Spleen (tissue), 11 donors: Measurements from ENCODE around the gene AK9. TPM values are rescaled to one million over a fixed set of nuclear protein-coding genes. Genes with fewer than 3 reads are reported as not detected.

Source experiments
- DNase-seq: peaks from one replicate; pipeline ENCODE4 v3.0.0-alpha.2; 2020
- H3K27ac ChIP-seq, 8 donors: fragments of 200-600 bp; sonication (generic) in 7 of 8; 1 replicate in 4 of 8; 2 replicates in 4 of 8; pipeline versions ENCODE4 v1.5.0 to v1.8.0; 2016 to 2021; ENCODE audit warnings: inconsistent platforms in 4 of 8, mild to moderate bottlenecking in 4 of 8, moderate library complexity in 1 of 8
- H3K27me3 ChIP-seq, 7 donors: fragments of 200-600 bp; sonication (generic) in 6 of 7; replicated peaks in 1 of 7; 1 replicate in 4 of 7; 2 replicates in 3 of 7; pipeline versions ENCODE4 v1.5.0 to v1.8.0; 2016 to 2021; ENCODE audit warnings: inconsistent platforms in 3 of 7, mild to moderate bottlenecking in 1 of 7
- H3K36me3 ChIP-seq, 6 donors: fragments of 200-600 bp; sonication (generic) in 5 of 6; 1 replicate in 4 of 6; 2 replicates in 2 of 6; pipeline versions ENCODE4 v1.5.0 to v1.8.0; 2016 to 2021; ENCODE audit warnings: inconsistent platforms in 2 of 6
- H3K4me1 ChIP-seq, 6 donors: fragments of 200-600 bp; sonication (generic) in 5 of 6; 1 replicate in 3 of 6; 2 replicates in 3 of 6; pipeline versions ENCODE4 v1.5.0 to v1.8.0; 2016 to 2021; ENCODE audit warnings: inconsistent platforms in 3 of 6
- H3K4me3 ChIP-seq, 8 donors: fragments of 200-600 bp; sonication (generic) in 7 of 8; 1 replicate in 4 of 8; 2 replicates in 4 of 8; pipeline versions ENCODE4 v1.5.0 to v1.8.0; 2016 to 2021; ENCODE audit warnings: inconsistent platforms in 4 of 8, mild to moderate bottlenecking in 4 of 8, moderate library complexity in 2 of 8
- H3K9me3 ChIP-seq, 8 donors: fragments of 200-600 bp; sonication (generic) in 7 of 8; 1 replicate in 4 of 8; 2 replicates in 4 of 8; pipeline versions ENCODE4 v1.5.0 to v1.8.0; 2016 to 2021; ENCODE audit warnings: inconsistent platforms in 4 of 8
- POLR2A ChIP-seq, 3 donors: fragments of 450-650 bp; IDR thresholded peaks; one replicate each; pipeline ENCODE4 v1.5.1; 2017; ENCODE audit warnings: antibody characterized with exemption in 3 of 3, mild to moderate bottlenecking in 1 of 3
- POLR2AphosphoS5 ChIP-seq, 3 donors: sonication (generic); formaldehyde crosslinking; IDR thresholded peaks; one replicate each; pipeline ENCODE4 v1.5.1; 2017; ENCODE audit warnings: antibody characterized with exemption in 3 of 3
- WGBS, 5 donors: extraction: QIAGEN DNeasy Blood & Tissue Kit in 3 of 5; methylation state at CpG; one replicate each; pipeline versions ENCODE4 v1.1.5 to v1.1.7; 2013 to 2018; 5-methylcytosine and 5-hydroxymethylcytosine counted together
- intact Hi-C: fragments of 100-400 bp; cut with DNase I; formaldehyde crosslinking; loops from one replicate; pipeline ENCODE4 v1.15.0; 2023; ENCODE audit warnings: low total_unique reads
- polyA plus RNA-seq, 3 donors: library from polyadenylated mRNA; stranded (reverse); fragments of 200-250 nt; gene quantifications; one replicate each; pipeline ENCODE4 v1.2.1, GENCODE V29; 2013
- total RNA-seq, 7 donors: library from RNA; depleted of rRNA in 3 of 7; stranded (reverse); fragments of >200 nt in 3 of 7; fragmentation: NEBNext Ultra II Directional in 4 of 7; extraction: Animal tissue kit (Norgen Biotek cat#: 25700) in 4 of 7; gene quantifications; one replicate each; pipeline versions ENCODE4 v1.1.0 to v1.2.1, GENCODE V29; 2016 to 2021
- TF ChIP-seq, protein P1 (sequence below), 11 experiments: fragments of 200-600 bp in 7 of 11; fragments of 450-650 bp in 4 of 11; sonication (generic) in 4 of 11; IDR thresholded peaks in 8 of 11; conservative IDR thresholded peaks in 3 of 11; 1 replicate in 7 of 11; 2 replicates in 4 of 11; pipeline versions ENCODE4 v1.4.0 to v1.8.0; 2016 to 2021; ENCODE audit warnings: antibody characterized with exemption in 11 of 11, inconsistent platforms in 4 of 11, mild to moderate bottlenecking in 1 of 11
- donor health status: healthy with polysubstance abuse.
- donor health status: DM: no; HTN: no; CAD: no; lungs with moderate emphysema.
- donor health status: DM: no; HTN: no; CAD: no.
- donor health status: Bipolar disorder and iron deficiency.
- donor health status: healthy.
- donor health status: DM: no; HTN: no; CAD: no.
- donor health status: DM: yes; HTN: yes; CAD: no.

AK9 gene
- total and polyA plus RNA-seq, 10 donors = 3.8 to 24.9 (median 11.5) TPM

DNA sequence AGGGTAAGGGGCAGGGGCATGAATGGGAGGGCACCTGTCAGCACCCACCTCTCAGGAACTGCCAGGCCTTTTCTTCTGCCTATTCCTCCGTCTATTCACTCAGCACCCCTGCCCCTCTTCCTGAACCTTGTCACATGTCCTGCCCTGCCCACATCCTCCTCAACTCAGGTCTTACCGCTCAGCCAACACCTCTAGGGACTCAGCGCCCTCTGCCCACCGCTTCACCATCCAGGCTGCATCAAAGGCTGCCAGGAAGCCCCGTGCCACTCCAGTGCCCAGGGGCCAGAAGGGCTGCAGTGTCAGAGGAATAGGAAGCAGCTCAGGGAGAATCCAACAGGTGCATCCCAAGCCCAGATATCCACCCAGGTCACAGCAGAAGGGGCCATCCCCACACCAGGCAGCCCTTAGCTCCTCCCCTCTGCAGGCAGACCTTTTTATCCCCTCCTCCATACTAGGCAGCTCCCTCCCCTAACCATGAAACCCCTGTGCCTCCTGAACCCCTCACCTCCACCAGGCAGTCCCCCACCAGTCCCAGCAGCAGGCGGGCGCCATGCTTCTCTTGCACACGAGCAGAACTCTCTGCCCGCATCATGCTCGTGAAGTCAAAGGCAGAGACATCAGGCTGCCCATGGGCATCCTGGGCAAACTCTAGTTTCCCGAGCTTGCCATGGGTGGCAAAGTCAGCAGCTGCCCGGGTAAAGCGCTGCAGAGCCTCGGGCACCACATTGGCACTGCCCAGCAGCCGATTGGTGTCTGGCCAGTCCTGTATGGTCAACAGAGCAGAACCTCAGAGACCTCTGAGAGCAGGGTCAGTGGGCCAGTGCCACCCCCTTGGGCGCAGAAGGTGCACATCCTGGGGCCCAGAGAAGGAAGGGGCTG lies 241.0 kb downstream of the AK9 start:
- Histone ChIP-seq H3K27ac (peak overlapping the region in 7 of 8 donors; percentile 14 to 84 (median 48)), H3K9me3 (no peaks in the 10 kb centered on the region), H3K27me3 (peaks cover 0 to 3% (median 0%) of the 10 kb centered on the region in 7 donors), H3K4me3 (peak overlapping the region in 1 of 8 donors; percentile 30), H3K4me1 (peaks cover 23 to 76% (median 51%) of the 10 kb centered on the region in 6 donors), H3K36me3 (peaks cover 0 to 90% (median 26%) of the 10 kb centered on the region in 6 donors)
- intact Hi-C loops = loop anchor here (10.0 kb wide), 1 partner anchor 65 kb away; the partner anchor contains the start of gene CD164
- peak; percentile 91 for DNase-seq
- TF ChIP-seq POLR2AphosphoS5 (IDR thresholded peaks at IDR 0.05) (peak; percentile 71 to 78 (median 78)), POLR2A (IDR thresholded peaks at IDR 0.05) (no peak)
- TF ChIP-seq, protein P1, sequence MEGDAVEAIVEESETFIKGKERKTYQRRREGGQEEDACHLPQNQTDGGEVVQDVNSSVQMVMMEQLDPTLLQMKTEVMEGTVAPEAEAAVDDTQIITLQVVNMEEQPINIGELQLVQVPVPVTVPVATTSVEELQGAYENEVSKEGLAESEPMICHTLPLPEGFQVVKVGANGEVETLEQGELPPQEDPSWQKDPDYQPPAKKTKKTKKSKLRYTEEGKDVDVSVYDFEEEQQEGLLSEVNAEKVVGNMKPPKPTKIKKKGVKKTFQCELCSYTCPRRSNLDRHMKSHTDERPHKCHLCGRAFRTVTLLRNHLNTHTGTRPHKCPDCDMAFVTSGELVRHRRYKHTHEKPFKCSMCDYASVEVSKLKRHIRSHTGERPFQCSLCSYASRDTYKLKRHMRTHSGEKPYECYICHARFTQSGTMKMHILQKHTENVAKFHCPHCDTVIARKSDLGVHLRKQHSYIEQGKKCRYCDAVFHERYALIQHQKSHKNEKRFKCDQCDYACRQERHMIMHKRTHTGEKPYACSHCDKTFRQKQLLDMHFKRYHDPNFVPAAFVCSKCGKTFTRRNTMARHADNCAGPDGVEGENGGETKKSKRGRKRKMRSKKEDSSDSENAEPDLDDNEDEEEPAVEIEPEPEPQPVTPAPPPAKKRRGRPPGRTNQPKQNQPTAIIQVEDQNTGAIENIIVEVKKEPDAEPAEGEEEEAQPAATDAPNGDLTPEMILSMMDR (IDR thresholded peaks at IDR 0.05 in 8 of 11, conservative IDR thresholded peaks at IDR 0.05 in 3 of 11) = peak in 1 of 11 experiments; percentile 21
- WGBS, 5 donors = 68 to 75% (median 70%) methylated on average over 14 to 16 of the region's 16 CpGs

DNA sequence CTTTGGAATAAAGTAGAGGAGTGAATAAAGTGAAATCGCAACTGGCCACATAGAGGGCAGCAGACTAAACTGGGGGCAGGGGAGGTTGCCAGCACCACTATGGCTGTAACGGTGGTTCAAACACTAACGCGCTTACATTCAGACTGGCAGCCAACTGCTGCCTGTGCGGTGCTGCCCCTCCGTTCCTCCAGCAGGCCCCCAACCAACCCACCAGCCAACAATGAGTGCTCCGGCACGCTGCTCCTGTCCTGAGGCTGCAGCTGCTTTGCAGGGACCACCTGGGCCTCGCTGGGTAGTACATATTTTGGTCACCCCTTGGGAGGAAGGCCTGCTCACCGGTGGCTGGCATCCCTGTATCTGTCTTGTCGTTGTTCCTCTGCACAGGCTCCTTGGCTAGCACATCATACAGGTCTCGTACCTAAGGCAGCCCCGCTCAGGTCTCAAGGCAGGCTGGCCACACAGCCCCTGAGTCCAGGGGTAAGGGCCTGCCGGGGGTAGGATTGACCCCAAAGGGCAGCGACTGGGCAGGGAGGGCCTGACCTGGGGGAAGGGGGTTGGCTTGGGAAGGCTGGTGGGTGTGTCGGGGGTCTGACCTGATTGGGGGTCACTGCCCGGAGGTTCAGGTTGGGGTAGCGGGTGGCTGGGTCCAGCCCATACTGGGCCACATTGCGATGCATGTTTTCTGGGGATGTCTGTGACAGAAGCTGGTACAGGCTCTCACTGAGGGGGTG lies 241.8 kb downstream of the AK9 start:
- DNase-seq = peak; percentile 80
- TF ChIP-seq POLR2AphosphoS5 (IDR thresholded peaks at IDR 0.05) (peak in 2 of 3 donors; percentile 23 to 55), POLR2A (IDR thresholded peaks at IDR 0.05) (no peak)
- intact Hi-C loops = loop anchor here (10.0 kb wide), 1 partner anchor 64 kb away; the partner anchor contains the start of gene CD164

DNA sequence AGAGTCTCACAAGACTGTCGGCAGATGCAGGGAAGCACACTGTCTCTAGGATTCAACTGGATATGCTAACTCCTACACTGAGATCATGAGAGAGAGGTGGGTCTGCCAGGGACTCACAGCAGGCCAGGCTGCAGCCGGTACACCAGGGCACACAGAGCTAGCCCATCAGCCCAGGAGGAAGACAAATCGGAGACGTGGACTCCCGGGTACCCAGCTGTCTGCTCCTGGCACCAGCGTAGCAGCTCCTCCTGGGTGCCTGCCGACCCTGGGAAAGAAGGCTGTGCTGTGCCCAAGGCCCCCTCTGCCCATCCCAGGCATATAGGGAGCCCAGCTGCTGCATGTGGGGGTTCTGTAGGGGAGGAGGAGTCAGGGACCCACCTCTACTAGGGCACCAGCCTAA lies 242.4 kb downstream of the AK9 start:
- no peak for DNase-seq
- H3K36me3 ChIP-seq = peaks cover 0 to 100% (median 38%) of the 10 kb centered on the region in 6 donors
- TF ChIP-seq, protein P1 (IDR thresholded peaks at IDR 0.05 in 8 of 11, conservative IDR thresholded peaks at IDR 0.05 in 3 of 11) = no peak
- peak in 1 of 3 donors; percentile 40 for TF ChIP-seq POLR2AphosphoS5 (IDR thresholded peaks at IDR 0.05)
- 60 to 90% (median 90%) methylated on average over 1 to 7 of the region's 7 CpGs; no CpG with 5 or more reads in 1 of the 5 donors for WGBS, 5 donors
- H3K27ac ChIP-seq = peak overlapping the region in 3 of 8 donors; percentile 59 to 84 (median 60)
- peaks cover 0 to 3% (median 0%) of the 10 kb centered on the region in 7 donors for H3K27me3 ChIP-seq
- no peaks in the 10 kb centered on the region for H3K9me3 ChIP-seq
- no peak overlapping the region for H3K4me3 ChIP-seq
- intact Hi-C loops = loop anchor here (10.0 kb wide), 1 partner anchor 64 kb away; the partner anchor contains the start of gene CD164
- H3K4me1 ChIP-seq = peaks cover 14 to 69% (median 40%) of the 10 kb centered on the region in 6 donors

More for the DNA sequence above, 241.8 kb downstream of the AK9 start:
- 79 to 89% (median 82%) methylated on average over 19 of the region's 19 CpGs for WGBS, 5 donors
- H3K27me3 ChIP-seq = peaks cover 0 to 3% (median 0%) of the 10 kb centered on the region in 7 donors
- peak overlapping the region in 7 of 8 donors; percentile 14 to 84 (median 48) for H3K27ac ChIP-seq
- peaks cover 0 to 98% (median 32%) of the 10 kb centered on the region in 6 donors for H3K36me3 ChIP-seq
- H3K9me3 ChIP-seq = no peaks in the 10 kb centered on the region
- peak overlapping the region in 1 of 8 donors; percentile 30 for H3K4me3 ChIP-seq
- peaks cover 19 to 70% (median 46%) of the 10 kb centered on the region in 6 donors for H3K4me1 ChIP-seq

DNA sequence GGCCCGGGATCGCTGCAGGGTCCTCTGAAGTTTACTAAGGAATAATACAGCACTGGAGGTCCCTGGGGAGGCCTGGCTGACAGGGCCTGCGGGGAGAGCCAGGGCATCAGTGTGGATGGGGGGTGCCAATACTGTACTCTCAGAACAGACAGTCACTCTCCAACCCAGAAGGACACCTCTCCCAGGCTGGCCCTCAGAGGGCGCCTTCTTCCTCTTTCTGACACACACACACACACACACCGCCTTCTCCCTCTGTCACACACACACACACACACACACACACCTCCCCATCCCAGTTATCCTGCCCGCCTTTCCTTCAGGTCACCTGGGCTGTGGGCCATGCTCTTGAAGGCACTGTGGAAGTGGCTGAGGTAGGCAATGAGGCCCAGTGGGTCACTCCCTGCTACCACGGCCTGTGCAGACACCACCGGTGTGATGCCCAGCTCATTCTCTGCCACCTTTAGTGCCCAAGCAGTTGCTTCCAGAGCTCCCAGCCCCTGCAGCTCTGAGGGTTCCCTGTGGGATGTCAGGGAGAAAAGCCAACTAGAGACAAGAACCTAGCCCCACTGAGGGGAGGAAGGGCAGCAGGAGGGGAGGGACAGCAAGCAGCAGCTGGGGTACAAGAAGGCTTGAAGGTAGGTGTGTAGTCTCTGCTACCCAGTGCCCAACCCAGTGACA lies 243.0 kb downstream of the AK9 start:
- H3K9me3 ChIP-seq = no peaks in the 10 kb centered on the region
- 82 to 89% (median 86%) methylated on average over 7 to 8 of the region's 8 CpGs for WGBS, 5 donors
- intact Hi-C loops = loop anchor here (10.0 kb wide), 1 partner anchor 63 kb away; the partner anchor contains the start of gene CD164
- peaks cover 0 to 100% (median 44%) of the 10 kb centered on the region in 6 donors for H3K36me3 ChIP-seq
- peaks cover 0 to 3% (median 0%) of the 10 kb centered on the region in 7 donors for H3K27me3 ChIP-seq
- H3K4me1 ChIP-seq = peaks cover 8 to 69% (median 34%) of the 10 kb centered on the region in 6 donors
- TF ChIP-seq POLR2AphosphoS5 (IDR thresholded peaks at IDR 0.05) = peak in 2 of 3 donors; percentile 8 to 16
- TF ChIP-seq, protein P1 (IDR thresholded peaks at IDR 0.05 in 8 of 11, conservative IDR thresholded peaks at IDR 0.05 in 3 of 11) = no peak
- DNase-seq = no peak
- H3K27ac ChIP-seq = peak overlapping the region in 3 of 8 donors; percentile 59 to 84 (median 60)
- H3K4me3 ChIP-seq = no peak overlapping the region
